Astrocyte of the spinal cord (primary cell): ENCODE data around the gene UBXN7.
"Not testable (repeated sequence)": the region's sequence is repeated elsewhere in the genome, so short reads cannot be mapped to it uniquely, and the experiment has no call there.

Experiments used
- DNase-seq: peaks from one replicate; pipeline ENCODE4 v3.0.0; 2011; ENCODE audit warnings: low read depth, low spot score
- H3K4me3 ChIP-seq: 2 replicates; pipeline ENCODE4 v1.5.1; 2011; ENCODE audit warnings: low read depth, mild to moderate bottlenecking, low read length, moderate library complexity
- in situ Hi-C: cut with HindIII; loops from 2 replicates; pipeline ENCODE4 v1.10.0; 2017; ENCODE audit warnings: low sequenced_read_pairs
- TF ChIP-seq, protein P1 (sequence below): IDR thresholded peaks from 2 replicates; pipeline ENCODE4 v1.5.1; 2012; ENCODE audit warnings: low read depth, mild to moderate bottlenecking, low read length, inconsistent platforms

The UBXN7 gene

DNA sequence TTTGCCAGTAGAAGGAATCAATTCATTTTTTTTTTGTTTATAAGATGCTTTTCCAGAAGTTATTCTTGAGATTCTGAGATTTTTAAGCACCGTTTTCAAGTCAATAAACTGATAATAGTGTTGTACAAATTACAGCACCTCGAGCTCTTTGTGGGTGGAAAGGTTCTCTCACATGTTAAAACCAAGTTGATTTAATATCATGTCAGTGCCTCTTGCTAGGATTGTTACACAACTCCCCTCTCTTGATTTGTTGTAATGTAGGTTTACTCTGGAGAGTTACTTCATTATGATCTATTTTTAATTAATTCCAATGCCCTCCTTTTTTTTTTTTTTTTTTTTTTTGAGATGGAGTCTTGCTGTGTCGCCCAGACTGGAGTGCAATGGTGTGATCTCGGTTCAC, 25.8 kb upstream of the UBXN7 start:
- no peak for DNase-seq
- H3K4me3 ChIP-seq = no peak overlapping the region
- in situ Hi-C loops = no loop called here
- TF ChIP-seq, protein P1, sequence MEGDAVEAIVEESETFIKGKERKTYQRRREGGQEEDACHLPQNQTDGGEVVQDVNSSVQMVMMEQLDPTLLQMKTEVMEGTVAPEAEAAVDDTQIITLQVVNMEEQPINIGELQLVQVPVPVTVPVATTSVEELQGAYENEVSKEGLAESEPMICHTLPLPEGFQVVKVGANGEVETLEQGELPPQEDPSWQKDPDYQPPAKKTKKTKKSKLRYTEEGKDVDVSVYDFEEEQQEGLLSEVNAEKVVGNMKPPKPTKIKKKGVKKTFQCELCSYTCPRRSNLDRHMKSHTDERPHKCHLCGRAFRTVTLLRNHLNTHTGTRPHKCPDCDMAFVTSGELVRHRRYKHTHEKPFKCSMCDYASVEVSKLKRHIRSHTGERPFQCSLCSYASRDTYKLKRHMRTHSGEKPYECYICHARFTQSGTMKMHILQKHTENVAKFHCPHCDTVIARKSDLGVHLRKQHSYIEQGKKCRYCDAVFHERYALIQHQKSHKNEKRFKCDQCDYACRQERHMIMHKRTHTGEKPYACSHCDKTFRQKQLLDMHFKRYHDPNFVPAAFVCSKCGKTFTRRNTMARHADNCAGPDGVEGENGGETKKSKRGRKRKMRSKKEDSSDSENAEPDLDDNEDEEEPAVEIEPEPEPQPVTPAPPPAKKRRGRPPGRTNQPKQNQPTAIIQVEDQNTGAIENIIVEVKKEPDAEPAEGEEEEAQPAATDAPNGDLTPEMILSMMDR = no peak

DNA sequence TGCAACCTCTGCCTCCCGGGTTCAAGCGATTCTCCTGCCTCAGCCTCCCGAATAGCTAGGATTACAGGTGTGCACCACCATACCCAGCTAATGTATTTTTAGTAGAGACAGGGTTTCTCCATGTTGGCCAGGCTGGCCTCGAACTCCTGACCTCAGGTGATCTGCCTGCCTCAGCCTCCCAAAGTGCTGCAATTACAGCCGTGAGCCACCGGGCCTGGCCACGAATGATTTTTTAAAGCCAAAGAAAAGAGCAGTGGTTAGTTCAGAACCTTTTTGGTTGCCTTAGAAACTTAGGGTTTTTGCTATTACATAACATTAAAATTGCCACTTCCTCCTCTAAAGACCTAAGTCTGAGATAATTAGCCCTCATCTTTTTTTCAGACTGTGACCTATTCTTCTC, 25.2 kb upstream of the UBXN7 start:
- H3K4me3 ChIP-seq, DNase-seq, in situ Hi-C loops: not testable (repeated sequence)

DNA sequence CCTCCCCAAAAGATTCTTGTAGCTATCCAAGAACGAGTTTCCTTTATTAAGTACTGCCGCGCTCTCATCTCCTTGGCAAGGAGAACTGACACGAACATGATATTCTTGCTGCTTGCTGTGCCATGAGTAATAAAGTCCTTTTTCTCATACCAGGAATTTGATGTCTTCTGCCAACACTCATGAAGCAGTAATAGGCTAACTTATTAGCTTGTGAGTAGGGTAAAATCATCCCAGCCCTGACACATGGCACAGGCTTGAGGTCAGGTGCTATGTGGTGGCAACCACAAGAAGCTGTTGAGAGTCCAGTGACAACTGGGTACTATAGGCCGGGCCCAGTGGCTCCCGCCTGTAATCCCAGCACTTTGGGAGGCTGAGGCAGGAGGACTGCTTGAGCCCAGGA, 22.7 kb upstream of the UBXN7 start:
- TF ChIP-seq, protein P1 = no peak
- no peak overlapping the region for H3K4me3 ChIP-seq
- in situ Hi-C loops = no loop called here
- peak; percentile 45 for DNase-seq

DNA sequence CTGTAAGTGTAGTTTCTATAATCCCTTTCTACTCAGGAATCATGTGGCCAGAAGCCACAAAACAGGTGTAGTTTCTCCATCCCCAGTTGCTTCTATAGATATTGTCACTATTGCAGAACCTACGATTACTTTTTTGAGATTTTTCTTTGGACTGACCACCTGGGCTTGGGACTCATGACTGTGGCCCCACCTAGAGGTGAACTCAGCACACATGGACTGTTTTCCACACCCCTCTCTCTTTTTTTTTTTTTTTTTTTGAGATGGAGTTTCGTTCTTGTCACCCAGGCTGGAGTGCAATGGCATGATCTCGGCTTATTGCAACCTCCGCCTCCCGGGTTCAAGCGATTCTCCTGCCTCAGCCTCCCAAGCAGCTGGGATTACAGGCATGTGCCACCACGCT, 13.2 kb upstream of the UBXN7 start:
- in situ Hi-C loops, H3K4me3 ChIP-seq, DNase-seq: not testable (repeated sequence)
- TF ChIP-seq, protein P1 = peak; percentile 6

DNA sequence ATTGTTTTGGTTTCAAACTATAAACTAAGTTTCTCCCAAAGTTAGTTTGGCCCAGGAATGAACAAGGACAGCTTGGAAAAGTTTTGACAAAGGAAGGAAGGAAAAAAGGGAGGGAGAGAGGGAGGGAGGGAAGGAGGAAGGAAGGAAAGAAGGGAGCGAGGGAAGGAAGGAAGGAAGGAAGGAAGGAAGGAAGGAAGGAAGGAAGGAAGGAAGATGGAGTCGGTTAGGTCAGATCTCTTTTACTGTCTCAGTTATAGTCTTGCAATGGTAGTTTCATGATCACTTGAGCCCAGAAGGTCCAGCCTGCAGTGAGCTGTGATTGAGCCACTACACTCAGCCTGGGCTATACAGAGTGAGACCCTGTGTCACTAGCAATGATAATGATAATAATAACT, 12.3 kb upstream of the UBXN7 start:
- DNase-seq = no peak
- no peak overlapping the region for H3K4me3 ChIP-seq
- in situ Hi-C loops = no loop called here
- TF ChIP-seq, protein P1 = no peak

DNA sequence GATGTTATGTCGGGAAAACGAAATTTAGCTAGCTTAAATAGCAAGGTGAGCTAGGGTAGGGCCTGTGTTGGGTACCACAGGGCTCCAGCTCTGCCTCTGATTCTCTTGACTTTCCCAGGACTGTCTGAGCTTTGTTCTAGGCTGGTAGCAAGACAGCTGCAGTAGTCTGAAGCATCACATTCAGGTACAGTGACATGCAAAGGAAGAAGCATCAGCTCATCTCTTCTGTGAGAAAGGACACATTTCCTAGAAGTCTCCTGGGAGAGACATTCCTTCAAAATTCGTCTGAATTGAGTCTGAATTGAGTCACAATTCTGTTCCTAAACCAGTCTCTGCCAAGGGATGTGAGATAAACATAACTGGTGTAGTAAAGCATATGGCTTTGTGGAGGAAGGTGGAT, 8.5 kb upstream of the UBXN7 start:
- H3K4me3 ChIP-seq = no peak overlapping the region
- no peak for DNase-seq
- TF ChIP-seq, protein P1 = no peak
- in situ Hi-C loops = no loop called here

DNA sequence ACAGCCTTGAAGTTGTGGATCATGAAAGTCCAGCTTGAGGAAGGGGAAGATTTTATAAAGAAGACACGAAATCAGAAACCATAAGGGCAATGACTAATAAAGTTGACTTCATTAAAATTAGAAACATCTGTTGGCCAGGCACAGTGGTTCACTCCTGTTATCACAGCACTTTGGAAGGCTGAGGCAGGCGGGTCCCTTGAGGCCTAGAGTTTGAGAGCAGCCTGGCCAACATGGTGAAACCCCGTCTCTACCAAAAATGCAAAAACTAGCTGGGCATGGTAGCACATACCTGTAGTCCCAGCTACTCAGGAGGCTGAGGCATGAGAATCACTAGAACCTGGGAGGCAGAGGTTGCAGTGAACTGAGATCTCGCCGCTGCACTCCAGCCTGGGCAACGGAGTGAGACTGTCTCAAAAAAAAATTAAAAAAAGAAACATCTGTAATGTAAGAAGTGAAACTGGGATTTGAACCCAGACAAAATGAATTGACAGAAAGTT, 7.9 kb upstream of the UBXN7 start:
- in situ Hi-C loops = no loop called here
- peak; percentile 46 for DNase-seq
- no peak overlapping the region for H3K4me3 ChIP-seq
- TF ChIP-seq, protein P1 = no peak
